GM12878 (cell line): Measurements from ENCODE around the gene SLC43A1. TPM values are rescaled to one million over a fixed set of nuclear protein-coding genes. Genes with fewer than 3 reads are reported as not detected.
A peak's percentile ranks its signal among the peaks of the same experiment; 100 is the strongest.

Experiments
- ATAC-seq: fragments of 200-7000 bp; cut with Tn5 transposase; 3 replicates; pipeline ENCODE4 v1.9.1; 2020; ENCODE audit warnings: mild to moderate bottlenecking, moderate library complexity
- BruUV-seq: library from RNA; stranded (reverse); fragments of 400-500 nt; replicated peaks from 2 replicates; lab custom pipeline; 2021; lab: Mats Ljungman, UMichigan
- CTCF ChIA-PET: fragments of 300-600 bp; sonication (Branson Sonifier 250); formaldehyde crosslinking; extraction: SDS; loops from one replicate; lab custom pipeline; 2021; ENCODE audit warnings: inconsistent platforms; lab: Yijun Ruan, JAX
- POLR2A ChIA-PET: fragments of 350-600 bp; formaldehyde crosslinking; extraction: SDS; loops from one replicate; lab custom pipeline; 2021; ENCODE audit warnings: inconsistent platforms; lab: Charles Lee
- RAD21 ChIA-PET: fragments of 300-600 bp; sonication (Branson Sonifier 250); formaldehyde crosslinking; loops from one replicate; lab custom pipeline; 2023; ENCODE audit warnings: antibody characterized with exemption; ENCODE audit not compliant: unreplicated experiment; lab: Charles Lee
- SMC1A ChIA-PET: fragments of 300-600 bp; sonication (Branson Sonifier 250); formaldehyde crosslinking; loops from one replicate; lab custom pipeline; 2023; ENCODE audit not compliant: unreplicated experiment, uncharacterized antibody; lab: Charles Lee
- DNase-seq: peaks from one replicate; pipeline ENCODE4 v3.0.0-alpha.2; 2011; ENCODE audit warnings: low read depth, low spot score
- FAIRE-seq: peaks from 3 replicates; lab custom pipeline; 2011; peaks lifted over from hg19 to GRCh38; lab: Jason Lieb, UNC
- H2AFZ ChIP-seq: 2 replicates; pipeline ENCODE4 v1.6.0; 2011; ENCODE audit warnings: low read depth, low read length, control low read depth; ENCODE audit not compliant: control insufficient read depth
- H3K27ac ChIP-seq: 2 replicates; pipeline ENCODE4 v1.5.1; 2011; ENCODE audit warnings: control low read depth; ENCODE audit not compliant: control insufficient read depth, insufficient read depth
- H3K27me3 ChIP-seq, 2 experiments: replicated peaks in 1 of 2; 2 replicates each; pipeline versions ENCODE4 v1.6.0 to v1.6.1; 2011; ENCODE audit warnings: low read length in 1 of 2; ENCODE audit not compliant: control insufficient read depth in 2 of 2, insufficient read depth in 2 of 2
- H3K36me3 ChIP-seq, 2 experiments: 2 replicates each; pipeline ENCODE4 v1.5.1; 2011; ENCODE audit warnings: low read length in 1 of 2; ENCODE audit not compliant: control insufficient read depth in 2 of 2, insufficient read depth in 2 of 2
- H3K4me1 ChIP-seq: 2 replicates; pipeline ENCODE4 v1.6.1; 2011; ENCODE audit warnings: mild to moderate bottlenecking, low read length, moderate library complexity, mixed read lengths; ENCODE audit not compliant: control insufficient read depth, insufficient read depth
- H3K4me2 ChIP-seq: 2 replicates; pipeline ENCODE4 v1.6.0; 2011; ENCODE audit warnings: control low read depth; ENCODE audit not compliant: control insufficient read depth, insufficient read depth
- H3K4me3 ChIP-seq: fragments of 200-600 bp; sonication (generic); 2 replicates; pipeline ENCODE4 v1.5.1; 2016
- H3K79me2 ChIP-seq: 2 replicates; pipeline ENCODE4 v1.6.0; 2011; ENCODE audit warnings: low read length; ENCODE audit not compliant: control insufficient read depth, insufficient read depth
- H3K9ac ChIP-seq: 2 replicates; pipeline ENCODE4 v1.8.0; 2011; ENCODE audit warnings: low read length, control low read depth, mixed read lengths; ENCODE audit not compliant: control insufficient read depth, insufficient read depth
- H3K9me3 ChIP-seq: replicated peaks from 3 replicates; pipeline ENCODE4 v1.5.1; 2011; ENCODE audit warnings: mild to moderate bottlenecking, low read length; ENCODE audit not compliant: control insufficient read depth, insufficient read depth
- H4K20me1 ChIP-seq: 2 replicates; pipeline ENCODE4 v1.6.0; 2011; ENCODE audit not compliant: control insufficient read depth, insufficient read depth
- CHD4 ChIP-seq: fragments of 200-600 bp; sonication (generic); IDR thresholded peaks from 2 replicates; pipeline ENCODE4 v1.6.1; 2016; ENCODE audit warnings: mild to moderate bottlenecking
- E2F8 ChIP-seq: fragments of 450-650 bp; IDR thresholded peaks from 2 replicates; pipeline ENCODE4 v1.6.1; 2018; ENCODE audit warnings: mild to moderate bottlenecking, low read depth, moderate library complexity; ENCODE audit not compliant: partially characterized antibody
- EP300 ChIP-seq, 2 experiments: fragments of 150-350 bp in 1 of 2; IDR thresholded peaks; 2 replicates each; pipeline ENCODE4 v1.6.1; 2011 to 2012; ENCODE audit warnings: low read depth in 2 of 2, low read length in 2 of 2, borderline replicate concordance in 1 of 2, improper control_type of control experiment in 1 of 2, inconsistent platforms in 1 of 2; ENCODE audit not compliant: control insufficient read depth in 1 of 2
- ETV6 ChIP-seq, 2 experiments: fragments of 450-650 bp in 1 of 2; IDR thresholded peaks in 1 of 2; conservative IDR thresholded peaks in 1 of 2; 2 replicates each; pipeline ENCODE4 v1.6.1; 2014; ENCODE audit warnings: antibody characterized with exemption in 1 of 2, borderline replicate concordance in 1 of 2, low read depth in 1 of 2, mild to moderate bottlenecking in 1 of 2, moderate library complexity in 1 of 2
- MYC ChIP-seq: IDR thresholded peaks from 2 replicates; pipeline ENCODE4 v1.6.1; 2011; ENCODE audit warnings: mild to moderate bottlenecking, low read length, moderate library complexity, inconsistent platforms; ENCODE audit not compliant: insufficient read depth, insufficient replicate concordance, insufficient read length, severe bottlenecking
- NFIC ChIP-seq: IDR thresholded peaks from 2 replicates; pipeline ENCODE4 v1.6.1; 2012; ENCODE audit warnings: low read depth, mild to moderate bottlenecking, inconsistent platforms, low read length, moderate library complexity
- PBX3 ChIP-seq: IDR thresholded peaks from 2 replicates; pipeline ENCODE4 v1.6.1; 2011; ENCODE audit warnings: mild to moderate bottlenecking, low read depth, low read length, moderate library complexity; ENCODE audit not compliant: insufficient replicate concordance
- PML ChIP-seq: IDR thresholded peaks from 2 replicates; pipeline ENCODE4 v1.6.1; 2012; ENCODE audit warnings: low read length, inconsistent platforms
- POLR2AphosphoS5 ChIP-seq: IDR thresholded peaks from 2 replicates; pipeline ENCODE4 v1.6.1; 2011; ENCODE audit warnings: mild to moderate bottlenecking, low read length, inconsistent platforms
- SKIL ChIP-seq: fragments of 450-650 bp; IDR thresholded peaks from 2 replicates; pipeline ENCODE4 v1.6.1; 2017; ENCODE audit warnings: mild to moderate bottlenecking, low read depth, inconsistent platforms; ENCODE audit not compliant: poor library complexity, severe bottlenecking
- ZNF384 ChIP-seq: IDR thresholded peaks from 2 replicates; pipeline ENCODE4 v1.6.1; 2012; ENCODE audit warnings: low read depth, mild to moderate bottlenecking, low read length, improper control_type of control experiment, borderline replicate concordance
- ZZZ3 ChIP-seq: IDR thresholded peaks from 2 replicates; pipeline ENCODE4 v1.6.1; 2011; ENCODE audit warnings: low read depth; ENCODE audit not compliant: control insufficient read depth, insufficient read length
- WGBS: methylation state at CpG from one replicate; pipeline ENCODE4 v1.1.6; 2016; ENCODE audit warnings: low lambda C conversion rate; ENCODE audit not compliant: insufficient replicate concordance, insufficient coverage; ENCODE audit errors: missing lambda C conversion rate; 5-methylcytosine and 5-hydroxymethylcytosine counted together
- in situ Hi-C: fragments of 300-500 bp; cut with MboI; formaldehyde crosslinking; loops from 9 replicates; pipeline ENCODE4 v1.14.3; 2018; ENCODE audit warnings: mixed read lengths
- intact Hi-C: fragments of 100-400 bp; cut with micrococcal nuclease; formaldehyde crosslinking; loops from one replicate; pipeline ENCODE4 v1.14.2; 2022; ENCODE audit not compliant: unreplicated experiment
- polyA plus RNA-seq, 11 experiments: library from polyadenylated mRNA; depleted of rRNA in 4 of 11; unstranded in 6 of 11; stranded (reverse) in 5 of 11; fragments of >200 nt; fragmentation: Nextera tagmentation in 4 of 11; fragmentation: Illumina TruSeq in 1 of 11; extraction: Ambion mirVana in 4 of 11; extraction: Trizol in 1 of 11; gene quantifications; 1 replicate in 1 of 11; 2 replicates in 10 of 11; pipeline versions ENCODE4 v1.2.1 to v1.2.3, GENCODE V29; 2011 to 2016; ENCODE audit warnings: inconsistent platforms in 2 of 11, missing spikeins in 2 of 11, low read depth in 1 of 11
- total RNA-seq, 4 experiments: library from RNA; depleted of rRNA in 3 of 4; stranded (reverse); fragments of >200 nt in 3 of 4; fragmentation: Illumina TruSeq in 1 of 4; extraction: Trizol in 1 of 4; gene quantifications; 2 replicates each; pipeline versions ENCODE4 v1.2.1 to v1.2.3, GENCODE V29; 2013 to 2021

Gene SLC43A1
- total and polyA plus RNA-seq, 10 of the 15 experiments (the other 5 are each of a cell fraction or from before 2014, with no cell fraction given): 1.0 to 17.8 (median 12.6) TPM

GRCh38 chr11:57530596-57531507 is 15.3 kb upstream of the SLC43A1 start, which contains the start of gene TIMM10:
TIMM10 (minus strand) TSS chr11:57530754; CDS start chr11:57530189, 565 bp downstream.
- in situ Hi-C loops (loop anchor here (5.0 kb wide), 1 partner anchor 184 kb away; no protein-coding TSS in a partner anchor), intact Hi-C loops (loop anchor here (1.0 kb wide), 1 partner anchor 35 kb away; no protein-coding TSS in a partner anchor)
- ATAC-seq: peak; percentile 97
- peak; percentile 98 for FAIRE-seq
- Histone ChIP-seq H3K79me2 (peaks cover 22% of the 10 kb centered on the region), H4K20me1 (no peaks in the 10 kb centered on the region), H3K4me1 (peaks cover 16% of the 10 kb centered on the region), H3K36me3 (peaks cover 0 to 10% of the 10 kb centered on the region in 2 experiments; a peak in 3 of 4 replicates), H3K27me3 (no peaks in the 10 kb centered on the region), H3K9me3 (no peaks in the 10 kb centered on the region), H3K4me2 (peak within 1 kb of the TSS; percentile 93), H3K27ac (peak within 1 kb of the TSS; percentile 88), H2AFZ (peak within 1 kb of the TSS; percentile 73), H3K4me3 (peak within 1 kb of the TSS; percentile 85), H3K9ac (peak within 1 kb of the TSS; percentile 97)
- ChIA-PET RAD21 (interaction anchor here (1.0 to 9.0 kb wide), 5 partner anchors 35 to 270 kb away, joined by 3 to 133 read pairs (median 3); no protein-coding TSS in a partner anchor), POLR2A (interaction anchor here (0.5 to 1.0 kb wide), 3 partner anchors 16 to 37 kb away, joined by 3 to 7 read pairs (median 3); no protein-coding TSS in a partner anchor), SMC1A (interaction anchor here (1.2 to 8.1 kb wide), 4 partner anchors 35 to 73 kb away, joined by 4 to 130 read pairs (median 9); partner anchors contain the start of gene UBE2L6), CTCF (interaction anchor here (0.9 to 9.7 kb wide), 9 partner anchors 14 to 180 kb away, joined by 3 to 396 read pairs (median 9); partner anchors contain the start of genes RTN4RL2 and UBE2L6)
- 2% methylated on average over 49 of the region's 49 CpGs for WGBS
- BruUV-seq: no TSS peak
- peak; percentile 95 for DNase-seq
- TF ChIP-seq ZNF384 (no peak), EP300 (IDR thresholded peaks at IDR 0.05; ENCODE audit: borderline replicate concordance in 1 of 2, control insufficient read depth in 1 of 2, low read depth in 2 of 2, low read length in 2 of 2) (peak; percentile 21 to 35; a peak in 2 of 4 replicates), ZZZ3 (no peak), CHD4 (no peak), SKIL (peak; percentile 81), E2F8 (peak; percentile 86), ETV6 (conservative IDR thresholded peaks at IDR 0.05 in 1 of 2, IDR thresholded peaks at IDR 0.05 in 1 of 2; ENCODE audit: borderline replicate concordance in 1 of 2, low read depth in 1 of 2) (peak in 1 of 2 experiments; percentile 61; a peak in 1 of 4 replicates), PBX3 (peak; percentile 16), POLR2AphosphoS5 (peak; percentile 83), PML (peak; percentile 74), MYC (no peak), NFIC (no peak; the same call in 1 of the 2 replicates)
